Smooth muscle cell of trachea (primary cell): ENCODE measurements around the gene VMP1. TPM values are rescaled to one million over a fixed set of nuclear protein-coding genes. Genes with fewer than 3 reads are reported as not detected.

ENCODE experiments used
- total RNA-seq: library from RNA; depleted of rRNA; stranded (reverse); fragments of >200 nt; gene quantifications from 2 replicates; pipeline ENCODE4 v1.2.1, GENCODE V29; 2014

VMP1 gene
- 137 and 177 TPM in 2 replicates for total RNA-seq

GRCh38 chr17:59707149-59707970, at the start of gene VMP1, which contains the start of gene PTRH2:
Gene VMP1, plus strand, starts transcription at chr17:59707654. Its CDS starts 23,793 bp downstream, at chr17:59731447.
Gene PTRH2, minus strand, starts transcription at chr17:59707430. Its CDS starts 9,452 bp downstream, at chr17:59697978.

Other genes starting within 250 kb of the VMP1 start
- gene DHX40, start 142.0 kb upstream of the VMP1 start, total RNA-seq, result 55.2 and 90.2 TPM in 2 replicates
- gene CLTC, start 87.8 kb upstream of the VMP1 start, total RNA-seq, result 523 and 890 TPM in 2 replicates
- 17.4 and 23.4 TPM in 2 replicates for gene PTRH2, start 224 bp upstream of the VMP1 start, total RNA-seq
- 2.6 and 4.1 TPM in 2 replicates for gene TUBD1, start 185.3 kb downstream of the VMP1 start, total RNA-seq
- gene RPS6KB1, start 185.5 kb downstream of the VMP1 start, total RNA-seq, result 18.8 and 28.0 TPM in 2 replicates